Endodermal cell (in vitro differentiated cells): ENCODE results near the gene GPR25. TPM values are rescaled to one million over a fixed set of nuclear protein-coding genes. Genes with fewer than 3 reads are reported as not detected.

Experiments used
- DNase-seq: peaks from one replicate; pipeline ENCODE4 v3.0.0-alpha.2; 2017
- H3K27ac ChIP-seq: 2 replicates; pipeline ENCODE4 v1.5.1; 2013; ENCODE audit warnings: mild to moderate bottlenecking, low read depth, low read length, moderate library complexity
- H3K27me3 ChIP-seq: 2 replicates; pipeline ENCODE4 v1.6.1; 2013; ENCODE audit warnings: mild to moderate bottlenecking, low read length, moderate library complexity; ENCODE audit not compliant: insufficient read depth, control insufficient read depth, poor library complexity, severe bottlenecking
- H3K36me3 ChIP-seq: 2 replicates; pipeline ENCODE4 v1.7.0; 2013; ENCODE audit warnings: mild to moderate bottlenecking, low read length, moderate library complexity; ENCODE audit not compliant: control insufficient read depth, insufficient read depth
- H3K4me1 ChIP-seq: one replicate; pipeline ENCODE4 v1.7.0; 2013; ENCODE audit warnings: low read length; ENCODE audit not compliant: control insufficient read depth, insufficient read depth
- H3K4me3 ChIP-seq: 2 replicates; pipeline ENCODE4 v1.5.1; 2013; ENCODE audit warnings: mild to moderate bottlenecking, low read length, moderate library complexity
- H3K9ac ChIP-seq: 2 replicates; pipeline ENCODE4 v1.6.1; 2013; ENCODE audit warnings: mild to moderate bottlenecking, low read length, moderate library complexity; ENCODE audit not compliant: poor library complexity, severe bottlenecking; ENCODE audit errors: extremely low read depth
- H3K9me3 ChIP-seq: 2 replicates; pipeline ENCODE4 v1.6.1; 2013; ENCODE audit warnings: mild to moderate bottlenecking, low read length, moderate library complexity; ENCODE audit not compliant: control insufficient read depth
- H3K27ac Mint-ChIP-seq: 2 replicates; pipeline ENCODE4 v1.8.0; 2020; ENCODE audit warnings: mixed read lengths
- H3K27me3 Mint-ChIP-seq: 2 replicates; pipeline ENCODE4 v1.8.0; 2021; ENCODE audit warnings: mild to moderate bottlenecking, mixed read lengths; ENCODE audit not compliant: insufficient read depth
- H3K36me3 Mint-ChIP-seq: 2 replicates; pipeline ENCODE4 v1.8.0; 2020; ENCODE audit warnings: low read depth, mixed read lengths
- H3K4me1 Mint-ChIP-seq: 2 replicates; pipeline ENCODE4 v1.8.0; 2020; ENCODE audit warnings: mixed read lengths
- H3K4me3 Mint-ChIP-seq: 2 replicates; pipeline ENCODE4 v1.8.0; 2020; ENCODE audit warnings: mild to moderate bottlenecking, moderate library complexity, mixed read lengths
- H3K9me3 Mint-ChIP-seq: 2 replicates; pipeline ENCODE4 v1.8.0; 2020; ENCODE audit warnings: mild to moderate bottlenecking, mixed read lengths
- WGBS, 2 experiments: methylation state at CpG; one replicate each; pipeline versions ENCODE4 v1.1.5 to v1.1.7; 2013; ENCODE audit warnings: missing lambda C conversion rate in 2 of 2, mixed read lengths in 1 of 2; ENCODE audit not compliant: insufficient coverage in 1 of 2, insufficient read length in 1 of 2; 5-methylcytosine and 5-hydroxymethylcytosine counted together
- total RNA-seq, 2 donors: library from RNA; stranded (reverse); fragmentation: NEBNext Ultra II Directional in 1 of 2; extraction: Animal tissue kit (Norgen Biotek cat#: 25700) in 1 of 2; gene quantifications; 2 replicates in 1 of 2; 3 replicates in 1 of 2; pipeline ENCODE4 v1.2.1, GENCODE V29; 2021
- TF ChIP-seq, protein P1 (sequence below): fragments of 200-600 bp; sonication (generic); conservative IDR thresholded peaks from 2 replicates; pipeline ENCODE4 v1.5.0; 2021; ENCODE audit warnings: antibody characterized with exemption, mild to moderate bottlenecking

Gene GPR25
- total RNA-seq, 2 donors from 2014 or later, result not detected

DNA sequence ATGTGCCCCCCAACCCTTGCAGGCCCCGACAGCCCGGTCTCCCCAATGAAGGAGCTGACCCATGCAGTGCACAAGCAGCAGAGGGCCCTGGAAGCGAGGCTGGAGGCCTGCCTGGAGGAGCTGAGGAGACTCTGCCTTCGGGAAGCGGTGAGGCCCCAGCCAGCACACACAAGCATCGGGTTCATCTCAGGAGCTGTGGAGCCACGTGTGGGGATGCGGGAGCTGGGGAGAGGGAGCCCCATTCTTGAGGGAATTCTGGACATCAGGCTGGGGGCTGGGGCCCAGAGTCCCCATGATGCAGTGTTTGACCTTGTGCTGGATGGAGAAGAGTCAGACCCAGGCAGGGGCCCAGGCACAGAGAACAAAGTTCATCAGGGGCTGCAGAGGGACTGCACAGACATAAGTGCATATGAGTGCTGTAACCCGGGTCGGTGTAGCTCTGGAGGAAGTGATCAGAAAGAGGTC is 26.7 kb downstream of the GPR25 start:
- no peak overlapping the region for H3K27ac ChIP-seq
- H3K36me3 ChIP-seq, result peaks cover 35% of the 10 kb centered on the region
- H3K27ac Mint-ChIP-seq, result peak overlapping the region; percentile 28
- H3K4me1 ChIP-seq, result peaks cover 25% of the 10 kb centered on the region
- no peaks in the 10 kb centered on the region for H3K9me3 Mint-ChIP-seq
- TF ChIP-seq, protein P1, sequence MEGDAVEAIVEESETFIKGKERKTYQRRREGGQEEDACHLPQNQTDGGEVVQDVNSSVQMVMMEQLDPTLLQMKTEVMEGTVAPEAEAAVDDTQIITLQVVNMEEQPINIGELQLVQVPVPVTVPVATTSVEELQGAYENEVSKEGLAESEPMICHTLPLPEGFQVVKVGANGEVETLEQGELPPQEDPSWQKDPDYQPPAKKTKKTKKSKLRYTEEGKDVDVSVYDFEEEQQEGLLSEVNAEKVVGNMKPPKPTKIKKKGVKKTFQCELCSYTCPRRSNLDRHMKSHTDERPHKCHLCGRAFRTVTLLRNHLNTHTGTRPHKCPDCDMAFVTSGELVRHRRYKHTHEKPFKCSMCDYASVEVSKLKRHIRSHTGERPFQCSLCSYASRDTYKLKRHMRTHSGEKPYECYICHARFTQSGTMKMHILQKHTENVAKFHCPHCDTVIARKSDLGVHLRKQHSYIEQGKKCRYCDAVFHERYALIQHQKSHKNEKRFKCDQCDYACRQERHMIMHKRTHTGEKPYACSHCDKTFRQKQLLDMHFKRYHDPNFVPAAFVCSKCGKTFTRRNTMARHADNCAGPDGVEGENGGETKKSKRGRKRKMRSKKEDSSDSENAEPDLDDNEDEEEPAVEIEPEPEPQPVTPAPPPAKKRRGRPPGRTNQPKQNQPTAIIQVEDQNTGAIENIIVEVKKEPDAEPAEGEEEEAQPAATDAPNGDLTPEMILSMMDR, result no peak
- WGBS, 2 experiments, result 94 to 97% methylated on average over 9 to 10 of the region's 10 CpGs
- H3K9me3 ChIP-seq, result no peaks in the 10 kb centered on the region
- no peak overlapping the region for H3K4me3 ChIP-seq
- DNase-seq, result no peak
- H3K27me3 Mint-ChIP-seq, result no peaks in the 10 kb centered on the region
- peaks cover 58% of the 10 kb centered on the region for H3K36me3 Mint-ChIP-seq
- no peaks in the 10 kb centered on the region for H3K27me3 ChIP-seq
- no peak overlapping the region for H3K4me3 Mint-ChIP-seq
- peaks cover 33% of the 10 kb centered on the region for H3K4me1 Mint-ChIP-seq
- H3K9ac ChIP-seq, result no peak overlapping the region

GRCh38 chr1:200899954-200900867 is 27.4 kb downstream of the GPR25 start:
- peaks cover 60% of the 10 kb centered on the region for H3K36me3 Mint-ChIP-seq
- H3K4me1 ChIP-seq, result peaks cover 18% of the 10 kb centered on the region
- no peaks in the 10 kb centered on the region for H3K27me3 ChIP-seq
- H3K4me3 Mint-ChIP-seq, result no peak overlapping the region
- H3K4me1 Mint-ChIP-seq, result peaks cover 26% of the 10 kb centered on the region
- H3K4me3 ChIP-seq, result no peak overlapping the region
- peaks cover 39% of the 10 kb centered on the region for H3K36me3 ChIP-seq
- TF ChIP-seq, protein P1, result no peak
- no peaks in the 10 kb centered on the region for H3K9me3 ChIP-seq
- DNase-seq, result no peak
- H3K27ac Mint-ChIP-seq, result peak overlapping the region; percentile 28
- H3K9ac ChIP-seq, result no peak overlapping the region
- 94 to 96% methylated on average over 12 to 16 of the region's 16 CpGs for WGBS, 2 experiments
- H3K27me3 Mint-ChIP-seq, result no peaks in the 10 kb centered on the region
- H3K27ac ChIP-seq, result no peak overlapping the region
- H3K9me3 Mint-ChIP-seq, result no peaks in the 10 kb centered on the region

DNA sequence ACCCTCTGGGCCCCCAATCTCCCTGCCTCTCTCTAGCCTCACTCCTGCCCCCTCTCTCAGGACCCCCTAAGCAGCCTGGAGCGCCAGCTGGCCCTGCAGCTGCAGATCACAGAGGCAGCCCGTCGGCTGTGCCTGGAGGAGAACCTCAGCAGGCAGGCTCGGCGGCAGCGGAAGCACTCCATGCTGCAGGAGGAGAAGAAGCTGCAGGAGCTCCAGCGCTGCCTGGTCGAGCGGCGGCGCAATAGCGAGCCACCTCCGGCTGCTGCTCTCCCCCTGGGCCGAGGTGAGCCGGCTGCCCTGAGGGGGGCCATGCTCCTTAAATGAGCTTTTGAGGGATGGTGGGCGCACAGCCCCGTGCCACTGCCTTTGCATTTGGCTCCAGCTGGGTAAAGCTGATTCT is 28.1 kb downstream of the GPR25 start:
- no peak overlapping the region for H3K27ac ChIP-seq
- H3K4me1 Mint-ChIP-seq, result peaks cover 19% of the 10 kb centered on the region
- H3K36me3 ChIP-seq, result peaks cover 39% of the 10 kb centered on the region
- WGBS, 2 experiments, result 93 to 94% methylated on average over 17 of the region's 17 CpGs
- no peaks in the 10 kb centered on the region for H3K9me3 Mint-ChIP-seq
- no peaks in the 10 kb centered on the region for H3K27me3 ChIP-seq
- TF ChIP-seq, protein P1, result no peak
- H3K4me3 ChIP-seq, result no peak overlapping the region
- no peaks in the 10 kb centered on the region for H3K9me3 ChIP-seq
- no peak overlapping the region for H3K4me3 Mint-ChIP-seq
- no peaks in the 10 kb centered on the region for H3K27me3 Mint-ChIP-seq
- no peak overlapping the region for H3K9ac ChIP-seq
- no peak for DNase-seq
- no peak overlapping the region for H3K27ac Mint-ChIP-seq
- H3K36me3 Mint-ChIP-seq, result peaks cover 65% of the 10 kb centered on the region
- peaks cover 11% of the 10 kb centered on the region for H3K4me1 ChIP-seq
